Activated T-helper 17 cell treated with anti-CD3 and anti-CD28 coated beads, Interleukin-2, amount 50 U/mL, for 72 hours (primary cell): Measurements from ENCODE around the gene RFNG. TPM values are rescaled to one million over a fixed set of nuclear protein-coding genes. Genes with fewer than 3 reads are reported as not detected.

Experiments
- ATAC-seq: fragments of 150-1000 bp; cut with Tn5 transposase; replicated peaks from 2 replicates; pipeline ENCODE4 v1.10.0; 2021; ENCODE audit warnings: mild to moderate bottlenecking, moderate library complexity
- H3K27ac Mint-ChIP-seq: one replicate; pipeline ENCODE4 v1.8.0; 2022; ENCODE audit warnings: mixed read lengths
- H3K27me3 Mint-ChIP-seq: one replicate; pipeline ENCODE4 v1.8.0; 2022; ENCODE audit warnings: mixed read lengths
- H3K36me3 Mint-ChIP-seq: one replicate; pipeline ENCODE4 v1.8.0; 2022; ENCODE audit warnings: low read depth, mild to moderate bottlenecking, mixed read lengths
- H3K4me1 Mint-ChIP-seq: one replicate; pipeline ENCODE4 v1.8.0; 2022; ENCODE audit warnings: mixed read lengths
- H3K4me3 Mint-ChIP-seq: one replicate; pipeline ENCODE4 v1.8.0; 2022; ENCODE audit warnings: mild to moderate bottlenecking, mixed read lengths
- H3K9me3 Mint-ChIP-seq: one replicate; pipeline ENCODE4 v1.8.0; 2022; ENCODE audit warnings: mixed read lengths
- total RNA-seq, 2 donors: library from RNA; stranded (reverse); gene quantifications; one replicate each; pipeline ENCODE4 v1.2.3, GENCODE V29; 2022

Gene RFNG
- total RNA-seq, 2 donors from 2014 or later, result 21.1 to 25.2 TPM

DNA sequence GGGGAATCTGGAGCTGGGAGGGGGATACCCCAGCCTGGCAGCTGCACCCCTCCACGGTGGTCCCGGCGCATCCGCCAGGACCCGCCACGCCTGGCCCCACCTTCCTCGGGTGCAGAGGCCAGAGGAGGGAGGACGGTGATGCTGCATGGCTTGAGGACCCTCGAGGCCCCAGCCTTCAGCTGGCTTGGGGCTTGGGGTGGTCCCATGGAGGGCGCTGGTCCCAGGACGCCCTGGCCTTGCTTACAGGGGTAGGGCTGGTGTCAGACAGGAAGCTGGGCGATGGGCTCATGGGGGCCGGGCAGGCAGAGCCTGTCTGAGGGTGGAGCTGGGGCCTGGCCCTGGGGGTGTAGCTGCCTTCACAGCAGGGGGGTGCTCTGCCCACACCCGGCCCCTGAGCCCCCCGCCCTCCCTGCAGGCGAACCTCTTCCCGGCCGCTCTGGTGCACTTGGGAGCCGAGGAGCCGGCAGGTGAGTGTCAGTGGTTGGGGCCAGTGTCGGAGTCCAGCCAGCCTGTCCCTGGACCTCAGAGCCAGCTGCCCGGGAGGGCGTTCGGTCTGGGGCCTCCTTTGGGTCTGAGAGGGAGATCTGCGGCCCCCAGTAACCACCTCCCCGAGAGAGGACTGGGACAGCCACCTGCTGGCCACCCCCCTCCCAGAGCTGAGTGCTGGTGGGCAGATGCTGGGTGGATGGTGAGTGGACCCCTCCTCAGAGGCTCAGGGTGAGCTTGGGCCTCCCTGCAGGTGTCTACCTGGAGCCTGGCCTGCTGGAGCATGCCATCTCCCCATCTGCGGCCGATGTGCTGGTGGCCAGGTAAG lies 35.3 kb downstream of the RFNG start:
- Mint-ChIP-seq H3K27ac (no peak overlapping the region), H3K9me3 (no peaks in the 10 kb centered on the region), H3K27me3 (no peaks in the 10 kb centered on the region), H3K4me1 (no peaks in the 10 kb centered on the region), H3K4me3 (no peak overlapping the region), H3K36me3 (peaks cover 9% of the 10 kb centered on the region)
- no peak for ATAC-seq

DNA sequence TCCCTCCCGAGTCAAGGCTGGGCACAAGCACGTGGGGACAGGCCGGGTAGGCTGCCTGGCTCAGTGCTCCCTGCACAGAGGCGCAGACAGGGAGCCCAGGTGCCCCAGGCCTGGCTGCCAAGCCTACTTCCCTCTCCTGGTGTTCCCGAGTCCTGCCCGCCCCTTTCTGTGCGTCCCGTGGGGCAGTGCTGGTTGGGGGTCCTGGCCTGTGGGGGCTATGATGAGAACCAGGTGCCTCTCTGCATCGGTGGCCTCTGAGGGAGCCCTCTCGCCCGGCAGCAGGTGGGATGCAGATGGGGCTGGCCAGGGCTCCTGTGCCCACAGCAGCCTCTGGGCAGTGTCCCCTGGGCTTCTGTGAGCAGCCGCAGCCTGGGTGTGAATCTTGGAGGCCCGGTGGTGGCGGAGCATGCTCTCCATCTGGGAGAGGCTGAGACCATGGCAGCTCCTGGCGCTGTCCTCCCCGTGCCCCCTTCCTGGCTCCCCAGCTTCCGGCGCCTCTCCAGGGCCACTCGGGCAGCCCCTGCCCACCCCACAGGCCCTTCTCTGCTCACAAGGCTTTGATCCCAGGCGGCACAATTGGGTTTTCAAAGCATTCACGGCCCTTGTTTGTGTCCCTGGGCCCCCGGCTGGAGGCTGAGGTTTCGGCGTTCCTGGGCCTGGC lies 36.2 kb downstream of the RFNG start:
- H3K27ac Mint-ChIP-seq, result no peak overlapping the region
- no peaks in the 10 kb centered on the region for H3K27me3 Mint-ChIP-seq
- H3K36me3 Mint-ChIP-seq, result peaks cover 9% of the 10 kb centered on the region
- H3K4me3 Mint-ChIP-seq, result no peak overlapping the region
- H3K9me3 Mint-ChIP-seq, result no peaks in the 10 kb centered on the region
- no peak for ATAC-seq
- no peaks in the 10 kb centered on the region for H3K4me1 Mint-ChIP-seq

DNA sequence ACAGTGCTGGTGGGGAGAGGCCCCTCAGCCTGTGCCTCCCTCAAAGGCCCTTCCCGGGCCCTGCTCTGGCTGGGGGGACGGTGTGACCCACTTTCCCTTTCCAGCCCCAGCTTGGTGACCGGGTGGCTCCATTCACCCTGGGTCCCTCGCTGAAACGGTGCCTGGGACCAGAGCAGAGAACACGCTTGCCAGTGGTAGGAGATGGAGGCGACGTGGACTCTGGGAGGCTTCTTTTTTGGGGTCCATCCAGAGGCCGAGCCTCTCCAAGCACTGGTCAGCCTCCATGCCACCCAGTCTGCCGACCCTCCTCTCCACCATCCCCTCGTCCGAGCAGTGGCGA lies 36.7 kb downstream of the RFNG start:
- peaks cover 9% of the 10 kb centered on the region for H3K36me3 Mint-ChIP-seq
- no peak overlapping the region for H3K4me3 Mint-ChIP-seq
- H3K9me3 Mint-ChIP-seq, result no peaks in the 10 kb centered on the region
- no peaks in the 10 kb centered on the region for H3K4me1 Mint-ChIP-seq
- no peaks in the 10 kb centered on the region for H3K27me3 Mint-ChIP-seq
- H3K27ac Mint-ChIP-seq, result no peak overlapping the region
- no peak for ATAC-seq

DNA sequence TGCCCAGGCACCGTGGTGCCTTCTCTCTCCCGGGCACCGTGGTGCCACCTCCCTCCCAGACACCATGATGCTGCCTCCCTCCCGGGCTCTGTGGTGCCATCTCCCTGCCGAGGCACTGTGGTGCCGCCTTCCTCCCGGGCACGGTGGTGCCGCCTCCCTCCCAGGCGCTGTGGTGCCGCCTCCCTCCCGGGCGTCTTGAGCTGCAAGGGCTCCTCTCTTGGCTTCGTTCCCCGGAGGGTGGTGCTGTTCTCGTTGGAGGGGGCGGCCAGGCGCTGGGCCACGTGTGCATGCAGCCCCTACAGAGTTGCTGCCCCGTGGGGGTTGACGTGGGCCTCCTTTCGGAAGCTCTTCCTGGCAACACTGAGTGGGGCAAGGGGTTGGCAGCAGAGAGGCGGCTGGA lies 37.2 kb downstream of the RFNG start:
- Mint-ChIP-seq H3K9me3 (no peaks in the 10 kb centered on the region), H3K36me3 (peaks cover 9% of the 10 kb centered on the region), H3K4me1 (no peaks in the 10 kb centered on the region), H3K4me3 (no peak overlapping the region), H3K27me3 (no peaks in the 10 kb centered on the region), H3K27ac (no peak overlapping the region)
- no peak for ATAC-seq

DNA sequence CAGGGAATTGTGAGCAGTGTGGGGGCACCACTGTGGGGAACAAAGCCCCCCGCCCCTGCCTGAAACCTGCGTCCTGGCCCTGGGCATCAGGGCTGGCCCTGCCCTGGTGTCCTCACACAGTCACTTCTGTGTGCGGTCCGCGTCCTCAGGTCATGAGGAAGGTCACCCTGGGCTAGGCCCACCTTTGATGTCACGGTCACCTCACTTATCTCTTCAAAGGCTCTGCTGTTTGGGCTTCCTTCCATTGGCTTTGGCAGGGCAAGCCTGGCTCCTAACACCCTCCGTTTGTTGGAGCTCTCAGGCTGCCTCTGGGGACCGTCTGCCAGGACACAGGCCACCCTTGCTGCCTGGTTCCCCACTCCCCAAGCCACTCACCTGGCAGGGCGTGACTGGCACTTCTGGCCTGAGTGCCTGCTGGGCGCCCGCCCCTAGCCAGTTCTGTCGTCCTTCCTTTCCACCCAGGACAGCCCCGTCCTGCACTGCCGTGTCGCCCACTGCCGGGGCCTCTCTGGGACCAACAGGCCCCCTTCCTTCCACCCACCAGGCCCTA lies 37.8 kb downstream of the RFNG start:
- no peak overlapping the region for H3K4me3 Mint-ChIP-seq
- H3K9me3 Mint-ChIP-seq, result no peaks in the 10 kb centered on the region
- no peak for ATAC-seq
- peaks cover 7% of the 10 kb centered on the region for H3K36me3 Mint-ChIP-seq
- H3K27ac Mint-ChIP-seq, result no peak overlapping the region
- H3K4me1 Mint-ChIP-seq, result no peaks in the 10 kb centered on the region
- no peaks in the 10 kb centered on the region for H3K27me3 Mint-ChIP-seq

DNA sequence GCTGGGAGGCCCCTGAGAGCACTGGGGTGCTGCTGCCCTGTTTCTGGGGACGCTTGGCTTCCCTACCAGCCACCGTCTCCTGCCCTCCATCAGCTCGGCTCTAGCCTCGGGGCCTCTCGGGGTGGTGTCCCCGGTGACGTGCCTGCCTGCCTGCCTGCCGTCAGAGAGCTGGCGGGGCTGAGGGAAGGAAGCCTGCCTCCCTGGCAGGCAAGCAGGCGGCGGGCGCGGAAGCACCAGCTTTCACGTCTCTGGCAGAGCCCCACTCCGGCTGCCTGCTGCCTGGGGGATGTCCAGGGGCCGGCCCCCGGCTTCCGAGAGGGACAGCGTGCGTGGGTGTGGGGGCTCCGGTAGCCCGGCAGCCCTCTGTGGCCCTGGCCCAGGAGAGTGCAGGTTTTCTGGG lies 38.3 kb downstream of the RFNG start:
- H3K9me3 Mint-ChIP-seq, result no peaks in the 10 kb centered on the region
- no peaks in the 10 kb centered on the region for H3K27me3 Mint-ChIP-seq
- ATAC-seq, result no peak
- H3K4me3 Mint-ChIP-seq, result no peak overlapping the region
- no peaks in the 10 kb centered on the region for H3K4me1 Mint-ChIP-seq
- H3K36me3 Mint-ChIP-seq, result peaks cover 2% of the 10 kb centered on the region
- H3K27ac Mint-ChIP-seq, result no peak overlapping the region

DNA sequence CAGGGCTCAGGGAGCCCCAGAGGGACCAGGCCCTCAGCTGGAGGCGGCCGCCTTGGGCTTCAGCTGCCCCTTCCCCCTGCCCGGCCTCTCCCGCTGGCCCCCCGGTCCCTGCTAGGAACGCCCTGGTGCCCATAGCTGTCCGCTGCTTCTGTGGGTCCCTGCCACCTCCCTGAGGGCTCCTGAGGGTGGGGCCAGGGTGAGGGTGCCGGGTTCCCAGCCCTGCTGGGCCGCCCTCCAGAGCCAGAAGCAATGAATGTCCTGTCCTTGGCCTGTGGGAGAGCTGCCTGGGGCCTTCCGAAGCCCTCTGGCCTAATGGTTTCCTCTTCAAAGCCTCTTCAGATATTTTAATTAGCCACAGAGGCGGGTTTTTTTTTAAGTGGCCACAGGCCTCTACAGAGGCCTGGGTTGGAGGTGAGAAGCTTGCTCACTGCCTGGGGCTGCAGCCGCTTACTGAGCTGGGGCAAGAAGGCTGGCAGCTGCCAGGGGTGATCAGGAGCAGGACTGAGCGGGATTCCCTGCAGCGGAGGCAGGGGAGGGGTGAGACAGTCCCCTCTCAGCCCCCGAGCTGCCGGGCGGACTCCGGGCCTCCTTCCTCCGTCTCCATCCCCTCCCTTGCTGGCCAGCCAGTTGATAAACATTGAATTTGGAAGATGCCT lies 38.8 kb downstream of the RFNG start:
- ATAC-seq, result no peak
- H3K4me3 Mint-ChIP-seq, result no peak overlapping the region

DNA sequence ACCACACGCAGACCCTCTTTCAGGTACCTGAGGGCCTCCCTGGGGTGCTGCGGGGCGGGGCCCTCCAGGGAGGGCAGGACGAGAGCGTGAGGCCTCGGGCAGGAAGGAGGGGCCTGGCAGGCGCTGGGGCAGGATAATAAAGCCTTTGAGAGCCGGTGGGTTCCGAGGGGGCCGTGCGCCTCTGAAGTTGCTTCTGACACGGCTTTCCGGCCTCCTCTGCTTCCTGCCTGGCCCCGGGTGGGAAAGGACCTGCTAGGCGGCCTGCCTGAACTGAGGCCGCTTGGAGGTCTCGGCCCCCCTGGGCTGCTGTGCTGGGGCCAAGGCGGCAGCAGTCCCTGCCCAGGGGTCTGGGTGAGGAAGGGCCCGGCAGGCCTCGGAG lies 39.4 kb downstream of the RFNG start:
- no peak for ATAC-seq
- Mint-ChIP-seq H3K4me1 (no peaks in the 10 kb centered on the region), H3K9me3 (no peaks in the 10 kb centered on the region), H3K27ac (no peak overlapping the region), H3K4me3 (no peak overlapping the region), H3K27me3 (no peaks in the 10 kb centered on the region), H3K36me3 (no peaks in the 10 kb centered on the region)

More for the DNA sequence above, 38.8 kb downstream of the RFNG start:
- no peaks in the 10 kb centered on the region for H3K36me3 Mint-ChIP-seq
- H3K27ac Mint-ChIP-seq, result no peak overlapping the region
- H3K4me1 Mint-ChIP-seq, result no peaks in the 10 kb centered on the region
- H3K27me3 Mint-ChIP-seq, result no peaks in the 10 kb centered on the region
- no peaks in the 10 kb centered on the region for H3K9me3 Mint-ChIP-seq

DNA sequence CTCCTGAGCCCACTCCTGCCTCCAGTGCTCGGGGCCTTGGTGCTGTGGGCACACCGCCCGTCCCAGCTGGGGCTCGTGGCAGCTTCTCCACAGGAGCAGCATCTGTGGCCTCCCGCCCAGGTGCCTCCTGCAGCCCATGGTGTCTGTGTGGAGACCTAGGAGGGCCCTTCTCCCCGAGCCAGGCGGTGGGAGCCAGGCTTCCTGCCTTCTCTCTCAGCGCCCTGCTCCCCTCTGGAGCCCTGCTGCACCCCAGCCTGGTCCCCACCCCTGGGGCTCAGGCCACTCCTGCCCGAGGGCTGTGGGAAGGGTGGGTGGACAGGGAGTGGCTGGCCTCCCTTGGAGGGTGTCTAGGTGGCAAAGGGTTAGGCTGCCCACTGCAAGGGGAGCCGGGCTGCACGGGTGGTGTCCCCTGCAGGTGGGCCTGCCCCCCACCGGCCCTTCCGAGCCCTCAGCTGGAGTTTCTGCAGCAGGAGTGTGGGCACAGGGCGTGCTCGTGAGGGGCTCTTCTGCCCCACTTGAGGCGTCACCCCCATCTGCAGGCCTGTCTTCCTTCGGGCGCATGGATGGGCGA lies 39.9 kb downstream of the RFNG start:
- Mint-ChIP-seq H3K4me3 (no peak overlapping the region), H3K27me3 (no peaks in the 10 kb centered on the region), H3K9me3 (no peaks in the 10 kb centered on the region), H3K4me1 (no peaks in the 10 kb centered on the region), H3K27ac (no peak overlapping the region), H3K36me3 (no peaks in the 10 kb centered on the region)
- no peak for ATAC-seq

DNA sequence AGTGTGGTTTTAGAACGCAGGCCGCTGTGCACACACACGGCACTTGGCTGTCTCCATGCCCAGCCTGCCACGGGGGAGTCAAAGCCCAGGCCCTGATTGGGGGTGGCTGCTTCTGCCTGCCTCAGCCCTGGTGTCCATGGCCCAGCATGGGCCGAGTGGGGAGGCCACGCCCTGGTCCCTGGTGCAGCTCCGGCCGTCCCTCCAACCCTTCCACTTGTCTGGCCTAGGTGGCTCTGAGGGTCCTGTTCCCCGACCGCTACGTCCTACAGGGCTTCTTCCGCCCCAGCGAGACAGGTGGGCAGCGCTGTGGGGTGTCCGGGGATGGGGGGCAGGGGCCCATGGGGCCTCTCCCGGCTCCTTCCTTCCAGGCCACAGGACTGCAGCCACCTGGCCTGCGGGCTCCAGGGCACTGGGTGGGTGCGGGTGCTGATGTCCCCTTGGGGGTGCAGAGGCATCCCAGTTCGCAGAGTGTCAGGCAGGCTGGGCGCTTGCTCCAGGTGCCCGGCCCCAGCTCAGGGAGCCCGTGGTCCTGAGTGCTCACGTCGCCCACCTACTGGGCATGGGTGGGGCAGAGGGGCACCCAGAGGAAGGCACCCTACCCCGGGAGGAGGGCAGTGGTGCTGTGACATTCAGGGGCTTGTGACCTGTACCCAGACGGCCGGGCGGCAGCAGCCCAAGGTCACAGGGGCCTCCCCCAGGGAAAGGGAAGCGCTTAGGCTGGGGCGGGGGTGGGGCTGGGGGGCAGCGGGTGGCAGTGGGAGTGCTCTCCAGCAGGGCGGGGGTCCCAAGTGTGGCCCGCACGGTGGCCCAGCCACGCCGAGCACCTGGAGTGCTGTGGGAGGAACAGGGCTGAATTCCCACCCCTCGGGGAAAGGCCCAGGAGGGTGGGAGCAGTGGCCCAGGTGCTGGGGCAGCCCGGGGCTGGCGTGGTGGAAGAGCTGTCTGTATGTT lies 40.8 kb downstream of the RFNG start:
- no peak overlapping the region for H3K27ac Mint-ChIP-seq
- no peaks in the 10 kb centered on the region for H3K27me3 Mint-ChIP-seq
- no peaks in the 10 kb centered on the region for H3K9me3 Mint-ChIP-seq
- no peak for ATAC-seq
- H3K36me3 Mint-ChIP-seq, result no peaks in the 10 kb centered on the region
- no peaks in the 10 kb centered on the region for H3K4me1 Mint-ChIP-seq
- no peak overlapping the region for H3K4me3 Mint-ChIP-seq

DNA sequence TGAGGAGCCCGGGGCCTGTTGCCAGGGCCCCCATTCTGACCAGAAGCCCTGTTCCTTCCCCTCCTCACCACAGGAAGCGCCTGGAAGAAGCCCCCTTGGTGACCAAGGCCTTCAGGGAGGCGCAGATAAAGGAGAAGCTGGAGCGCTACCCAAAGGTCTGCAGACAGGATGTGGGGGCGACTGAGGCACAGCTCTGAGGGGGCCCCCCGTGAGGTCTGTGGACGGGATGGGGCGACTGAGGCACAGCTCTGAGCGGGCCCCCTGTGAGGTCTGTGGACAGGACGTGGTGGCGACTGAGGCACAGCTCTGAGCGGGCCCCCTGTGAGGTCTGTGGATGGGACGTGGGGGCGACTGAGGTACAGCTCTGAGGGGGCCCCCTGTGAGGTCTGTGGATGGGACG lies 42.2 kb downstream of the RFNG start:
- no peak overlapping the region for H3K27ac Mint-ChIP-seq
- H3K36me3 Mint-ChIP-seq, result no peaks in the 10 kb centered on the region
- H3K4me1 Mint-ChIP-seq, result no peaks in the 10 kb centered on the region
- no peak for ATAC-seq
- no peaks in the 10 kb centered on the region for H3K9me3 Mint-ChIP-seq
- no peak overlapping the region for H3K4me3 Mint-ChIP-seq
- no peaks in the 10 kb centered on the region for H3K27me3 Mint-ChIP-seq

DNA sequence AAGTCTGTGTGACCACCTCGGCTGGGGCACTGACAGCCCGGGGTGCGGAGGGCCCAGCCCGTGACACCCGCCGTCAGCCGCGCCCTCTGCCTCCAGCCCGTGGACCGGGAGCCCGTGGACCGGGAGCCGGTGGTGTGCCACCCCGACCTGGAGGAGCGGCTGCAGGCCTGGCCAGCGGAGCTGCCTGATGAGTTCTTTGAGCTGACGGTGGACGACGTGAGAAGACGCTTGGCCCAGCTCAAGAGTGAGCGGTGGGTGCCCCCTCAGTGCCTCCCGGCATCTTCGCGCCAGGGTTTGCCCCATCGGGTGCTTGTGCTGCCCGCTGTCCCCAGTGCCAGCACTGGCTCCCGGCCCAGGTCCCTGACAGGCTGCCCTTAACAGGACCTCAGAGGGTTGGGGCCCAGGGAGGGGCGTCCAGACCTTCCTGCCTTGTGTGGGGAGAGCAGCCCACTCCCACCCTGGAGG lies 42.6 kb downstream of the RFNG start:
- ATAC-seq, result no peak
- no peaks in the 10 kb centered on the region for H3K27me3 Mint-ChIP-seq
- H3K9me3 Mint-ChIP-seq, result no peaks in the 10 kb centered on the region
- H3K4me1 Mint-ChIP-seq, result no peaks in the 10 kb centered on the region
- no peaks in the 10 kb centered on the region for H3K36me3 Mint-ChIP-seq
- H3K27ac Mint-ChIP-seq, result no peak overlapping the region
- H3K4me3 Mint-ChIP-seq, result no peak overlapping the region

DNA sequence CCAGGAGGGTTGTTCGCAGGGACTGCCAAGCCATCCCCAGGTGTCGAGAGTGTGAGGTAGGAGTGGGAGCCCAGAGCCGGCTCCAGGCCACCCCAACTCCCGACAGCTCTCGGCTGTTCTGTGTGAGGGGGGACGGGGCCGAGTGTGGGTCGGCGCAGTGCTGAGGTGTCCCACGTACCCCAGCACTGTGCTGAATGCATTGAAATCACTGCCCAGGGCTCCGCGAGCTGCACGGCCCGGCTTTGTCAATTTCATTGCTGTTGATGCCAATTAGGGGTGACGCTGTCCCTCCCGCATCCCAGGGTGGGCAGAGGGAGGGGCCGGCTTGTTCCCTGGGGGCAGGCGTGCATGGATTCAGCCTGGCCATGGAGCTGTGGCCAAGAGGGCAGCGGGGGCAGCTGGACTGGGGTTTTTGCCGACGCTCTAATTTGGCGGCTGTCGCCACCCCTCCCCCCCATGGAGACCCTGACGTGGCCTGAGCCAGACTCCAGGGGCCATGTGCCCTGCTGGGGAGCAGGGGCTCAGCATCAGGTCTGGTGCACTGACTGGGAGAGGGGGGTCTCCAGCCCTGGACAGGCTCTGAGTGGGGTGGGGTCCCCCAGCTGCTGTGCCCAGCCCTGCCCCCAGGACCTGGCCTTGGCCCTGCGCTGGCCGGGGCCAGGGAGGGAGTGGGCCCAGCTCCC lies 43.2 kb downstream of the RFNG start:
- no peaks in the 10 kb centered on the region for H3K27me3 Mint-ChIP-seq
- H3K4me1 Mint-ChIP-seq, result no peaks in the 10 kb centered on the region
- no peak overlapping the region for H3K27ac Mint-ChIP-seq
- no peaks in the 10 kb centered on the region for H3K9me3 Mint-ChIP-seq
- no peak overlapping the region for H3K4me3 Mint-ChIP-seq
- no peak for ATAC-seq
- no peaks in the 10 kb centered on the region for H3K36me3 Mint-ChIP-seq
